NB4 (cell line): Measurements from ENCODE around the gene NECTIN2.
"Not testable (repeated sequence)": the region's sequence is repeated elsewhere in the genome, so short reads cannot be mapped to it uniquely, and the experiment has no call there.

Experiments used
- DNase-seq: peaks from one replicate; pipeline ENCODE4 v3.0.0; 2010; ENCODE audit warnings: low read depth
- H3K4me3 ChIP-seq: one replicate; pipeline ENCODE4 v1.5.1; 2011; ENCODE audit warnings: mild to moderate bottlenecking, low read depth, low read length, moderate library complexity
- CTCF ChIP-seq: IDR thresholded peaks from one replicate; pipeline ENCODE4 v1.5.1; 2012; ENCODE audit warnings: low read depth, low read length
- MYC ChIP-seq: IDR thresholded peaks from 2 replicates; pipeline ENCODE4 v1.6.1; 2011; ENCODE audit warnings: low read depth, low read length
- POLR2A ChIP-seq: IDR thresholded peaks from 2 replicates; pipeline ENCODE4 v1.6.1; 2011; ENCODE audit warnings: mild to moderate bottlenecking; ENCODE audit not compliant: insufficient read length; ENCODE audit errors: extremely low read depth
- TF ChIP-seq, protein P1 (sequence below): IDR thresholded peaks from 2 replicates; pipeline ENCODE4 v1.6.1; 2011; ENCODE audit warnings: low read depth, low read length

NECTIN2 gene

GRCh38 chr19:44907613-44908012 is 61.5 kb downstream of the NECTIN2 start:
- TF ChIP-seq CTCF (no peak), MYC (no peak), POLR2A (no peak)
- TF ChIP-seq, protein P1, sequence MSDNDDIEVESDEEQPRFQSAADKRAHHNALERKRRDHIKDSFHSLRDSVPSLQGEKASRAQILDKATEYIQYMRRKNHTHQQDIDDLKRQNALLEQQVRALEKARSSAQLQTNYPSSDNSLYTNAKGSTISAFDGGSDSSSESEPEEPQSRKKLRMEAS: no peak
- H3K4me3 ChIP-seq: no peak overlapping the region
- no peak for DNase-seq

GRCh38 chr19:44908074-44908835 is 62.2 kb downstream of the NECTIN2 start:
- no peak overlapping the region for H3K4me3 ChIP-seq
- DNase-seq: no peak
- TF ChIP-seq CTCF: no peak
- no peak for TF ChIP-seq POLR2A
- no peak for TF ChIP-seq MYC
- TF ChIP-seq, protein P1: no peak

- TF ChIP-seq CTCF: no peak
- TF ChIP-seq MYC: no peak
- no peak for TF ChIP-seq POLR2A
- TF ChIP-seq, protein P1: no peak
- H3K4me3 ChIP-seq: no peak overlapping the region
- no peak for DNase-seq
Observed at GRCh38 chr19:44908836-44909261, 62.8 kb downstream of the NECTIN2 start.

GRCh38 chr19:44909775-44910174 is 63.7 kb downstream of the NECTIN2 start:
- no peak overlapping the region for H3K4me3 ChIP-seq
- TF ChIP-seq, protein P1: no peak
- no peak for TF ChIP-seq MYC
- TF ChIP-seq CTCF: no peak
- TF ChIP-seq POLR2A: no peak
- DNase-seq: no peak

DNA sequence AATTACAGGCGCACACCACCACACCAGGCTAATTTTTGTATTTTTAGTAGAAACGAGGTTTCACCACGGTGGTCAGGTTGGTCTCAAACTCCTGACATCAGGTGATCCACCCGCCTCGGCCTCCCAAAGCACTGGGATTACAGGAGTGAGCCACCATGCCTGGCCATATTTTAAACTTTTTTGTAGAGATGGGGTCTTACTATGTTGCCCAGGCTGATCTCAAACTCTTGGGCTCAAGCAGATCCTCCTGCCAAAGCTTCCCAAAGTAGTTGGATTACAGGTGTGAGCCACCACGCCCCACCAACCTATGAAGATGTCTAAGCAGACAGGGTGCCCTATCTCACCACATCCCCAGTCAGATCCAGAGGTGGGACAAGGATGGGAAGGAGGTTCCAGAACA is 65.8 kb downstream of the NECTIN2 start:
- not testable (repeated sequence) for DNase-seq, H3K4me3 ChIP-seq

- TF ChIP-seq, protein P1: peak; percentile 39
- no peak for TF ChIP-seq POLR2A
- H3K4me3 ChIP-seq: no peak overlapping the region
- no peak for DNase-seq
Observed at GRCh38 chr19:44912854-44913253, 66.8 kb downstream of the NECTIN2 start.

GRCh38 chr19:44913512-44914432 is 67.7 kb downstream of the NECTIN2 start:
- not testable (repeated sequence) for DNase-seq, H3K4me3 ChIP-seq

- H3K4me3 ChIP-seq: not testable (repeated sequence)
- DNase-seq: peak; percentile 63
Observed at GRCh38 chr19:44914433-44915206, 68.5 kb downstream of the NECTIN2 start, which contains the start of gene APOC1. Gene APOC1, plus strand, starts transcription at chr19:44914608. Its CDS starts 284 bp downstream, at chr19:44914892.
